ENCODE results near the gene VARS1. TPM values are rescaled to one million over a fixed set of nuclear protein-coding genes. Genes with fewer than 3 reads are reported as not detected.
A peak's percentile ranks its signal among the peaks of the same experiment; 100 is the strongest.

VARS1 gene
- total RNA-seq, 1 experiment from 2014 or later = 132 TPM

- DNase-seq = no peak
- CTCF ChIA-PET = interaction anchor here (1.1 to 1.4 kb wide), 2 partner anchors 17 to 62 kb away, joined by 3 to 4 read pairs; no protein-coding TSS in a partner anchor
- no peak overlapping the region for H3K27ac Mint-ChIP-seq (ENCODE audit: unreplicated experiment)
- H3K4me1 ChIP-seq = 0 out of 2 replicates have a peak, but pooled peaks cover 3% of the 10 kb centered on the region
- no peaks in the 10 kb centered on the region for H3K9me3 ChIP-seq
- no peaks in the 10 kb centered on the region for H3K27me3 Mint-ChIP-seq (ENCODE audit: insufficient read depth, unreplicated experiment)
- no peaks in the 10 kb centered on the region for H3K27me3 ChIP-seq (replicated peaks; ENCODE audit: control insufficient read depth, insufficient read depth, low read length)
- peaks cover 56% of the 10 kb centered on the region for H3K36me3 Mint-ChIP-seq (ENCODE audit: insufficient read depth, unreplicated experiment)
- intact Hi-C loops (cut with micrococcal nuclease; ENCODE audit: unreplicated experiment) = no loop called here
- no TSS peak for BruUV-seq (replicated peaks)
- H3K36me3 ChIP-seq (ENCODE audit: control insufficient read depth, insufficient read depth, low read length) = no peaks in the 10 kb centered on the region
- H3K4me3 Mint-ChIP-seq (ENCODE audit: unreplicated experiment) = no peak overlapping the region
- TF ChIP-seq CTCF (IDR thresholded peaks at IDR 0.05; ENCODE audit: insufficient read depth in 1 of 2, low read depth in 1 of 2, low read length in 1 of 2, severe bottlenecking in 1 of 2, unreplicated experiment in 1 of 2) = no peak
- peaks cover 21% of the 10 kb centered on the region for H3K4me1 Mint-ChIP-seq (ENCODE audit: low read depth, unreplicated experiment)
- no peaks in the 10 kb centered on the region for H3K9me3 Mint-ChIP-seq (ENCODE audit: unreplicated experiment)
- POLR2A ChIA-PET = no interaction called here
- no peak overlapping the region for H3K4me3 ChIP-seq (ENCODE audit: low read depth, low read length)
Observed at GRCh38 chr6:31792090-31792374, 3.5 kb downstream of the VARS1 start.

- H3K4me3 ChIP-seq (ENCODE audit: low read depth, low read length) = no peak overlapping the region
- intact Hi-C loops (cut with micrococcal nuclease; ENCODE audit: unreplicated experiment) = loop anchor here (1.0 kb wide), 1 partner anchor 14 kb away; the partner anchor contains the start of gene VWA7
- peak overlapping the region; percentile 27 for H3K27ac Mint-ChIP-seq (ENCODE audit: unreplicated experiment)
- no peaks in the 10 kb centered on the region for H3K27me3 ChIP-seq (replicated peaks; ENCODE audit: control insufficient read depth, insufficient read depth, low read length)
- H3K4me3 Mint-ChIP-seq (ENCODE audit: unreplicated experiment) = peak overlapping the region; percentile 42
- no peaks in the 10 kb centered on the region for H3K27me3 Mint-ChIP-seq (ENCODE audit: insufficient read depth, unreplicated experiment)
- no peaks in the 10 kb centered on the region for H3K36me3 ChIP-seq (ENCODE audit: control insufficient read depth, insufficient read depth, low read length)
- BruUV-seq (replicated peaks) = no TSS peak
- TF ChIP-seq CTCF (IDR thresholded peaks at IDR 0.05; ENCODE audit: insufficient read depth in 1 of 2, low read depth in 1 of 2, low read length in 1 of 2, severe bottlenecking in 1 of 2, unreplicated experiment in 1 of 2) = peak; percentile 57 to 68
- H3K9me3 Mint-ChIP-seq (ENCODE audit: unreplicated experiment) = no peaks in the 10 kb centered on the region
- H3K36me3 Mint-ChIP-seq (ENCODE audit: insufficient read depth, unreplicated experiment) = peaks cover 60% of the 10 kb centered on the region
- DNase-seq = peak in 1 of 2 experiments; percentile 66
- H3K9me3 ChIP-seq = no peaks in the 10 kb centered on the region
- POLR2A ChIA-PET = interaction anchor here (1.0 kb wide), 1 partner anchor 36 kb away, joined by 6 read pairs; the partner anchor contains the start of gene HSPA1B
- CTCF ChIA-PET = interaction anchor here (0.6 to 1.4 kb wide), 9 partner anchors 16 to 99 kb away, joined by 3 to 9 read pairs (median 3); partner anchors contain the start of genes CLIC1 and MSH5
- H3K4me1 ChIP-seq = 0 out of 2 replicates have a peak, but pooled peaks cover 3% of the 10 kb centered on the region
- H3K4me1 Mint-ChIP-seq (ENCODE audit: low read depth, unreplicated experiment) = peaks cover 21% of the 10 kb centered on the region
Observed at GRCh38 chr6:31791324-31792089, 4.0 kb downstream of the VARS1 start.

DNA sequence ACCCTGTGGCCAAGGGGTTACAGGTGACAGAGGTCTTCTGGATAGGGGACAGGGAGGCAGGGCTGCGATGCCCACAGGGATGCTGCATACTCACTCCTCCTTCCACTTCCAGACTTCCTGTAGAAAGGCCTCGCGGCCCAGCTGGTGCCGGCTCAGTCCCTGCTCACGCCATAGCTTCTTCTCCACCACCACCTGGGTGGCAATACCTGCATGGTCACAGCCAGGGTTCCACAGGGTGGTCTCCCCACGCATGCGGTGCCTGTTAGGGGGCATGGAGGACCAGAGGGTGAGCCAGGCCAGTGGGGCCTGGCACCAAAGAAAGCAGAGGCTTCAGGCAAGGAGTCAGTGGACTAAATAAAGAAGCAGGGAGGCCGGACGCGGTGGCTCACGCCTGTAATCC, 10.1 kb downstream of the VARS1 start:
- Mint-ChIP-seq H3K4me1 (ENCODE audit: low read depth, unreplicated experiment) (peaks cover 3% of the 10 kb centered on the region), H3K36me3 (ENCODE audit: insufficient read depth, unreplicated experiment) (peaks cover 75% of the 10 kb centered on the region), H3K27ac (ENCODE audit: unreplicated experiment) (no peak overlapping the region), H3K4me3 (ENCODE audit: unreplicated experiment) (no peak overlapping the region), H3K27me3 (ENCODE audit: insufficient read depth, unreplicated experiment) (no peaks in the 10 kb centered on the region), H3K9me3 (ENCODE audit: unreplicated experiment) (no peaks in the 10 kb centered on the region)
- ChIA-PET CTCF (interaction anchor here (0.6 kb wide), 1 partner anchor 166 kb away, joined by 3 read pairs; no protein-coding TSS in a partner anchor), POLR2A (no interaction called here)
- TF ChIP-seq CTCF (IDR thresholded peaks at IDR 0.05; ENCODE audit: insufficient read depth in 1 of 2, low read depth in 1 of 2, low read length in 1 of 2, severe bottlenecking in 1 of 2, unreplicated experiment in 1 of 2) = no peak
- no peaks in the 10 kb centered on the region for H3K27me3 ChIP-seq (replicated peaks; ENCODE audit: control insufficient read depth, insufficient read depth, low read length)
- BruUV-seq (replicated peaks) = no TSS peak
- intact Hi-C loops (cut with micrococcal nuclease; ENCODE audit: unreplicated experiment) = no loop called here
- no peaks in the 10 kb centered on the region for H3K4me1 ChIP-seq
- DNase-seq = no peak
- no peaks in the 10 kb centered on the region for H3K36me3 ChIP-seq (ENCODE audit: control insufficient read depth, insufficient read depth, low read length)
- no peaks in the 10 kb centered on the region for H3K9me3 ChIP-seq
- no peak overlapping the region for H3K4me3 ChIP-seq (ENCODE audit: low read depth, low read length)

Data from Caco-2 (cell line).